Putamen (tissue), 1 donor: ENCODE results near the gene KDM5B.
"Not testable (repeated sequence)": the region's sequence is repeated elsewhere in the genome, so short reads cannot be mapped to it uniquely, and the experiment has no call there.

Source experiments
- DNase-seq: peaks from one replicate; pipeline ENCODE4 v3.0.0-alpha.2; 2016; ENCODE audit warnings: low spot score

KDM5B gene

GRCh38 chr1:202791077-202791747 is 17.0 kb downstream of the KDM5B start:
- DNase-seq, result no peak

DNA sequence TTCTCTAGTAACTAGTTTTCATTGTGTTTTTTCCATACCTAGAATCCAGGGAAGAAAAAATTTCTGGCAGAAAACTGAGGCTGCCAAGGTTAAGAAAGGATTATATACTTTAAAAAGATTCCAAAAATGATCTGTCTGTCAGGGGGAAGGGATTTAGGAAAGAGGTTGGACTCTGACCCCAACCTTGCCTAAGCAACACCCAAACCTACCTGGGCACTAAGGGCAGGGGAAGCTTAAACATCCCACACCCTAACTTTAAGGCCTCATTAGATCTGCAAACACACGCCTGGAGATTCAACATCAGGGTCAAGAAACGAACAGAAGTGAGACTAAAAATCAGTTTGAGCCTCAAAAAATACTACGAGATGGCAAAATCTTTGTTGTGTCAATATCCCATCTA is 19.4 kb downstream of the KDM5B start:
- DNase-seq, result no peak

DNA sequence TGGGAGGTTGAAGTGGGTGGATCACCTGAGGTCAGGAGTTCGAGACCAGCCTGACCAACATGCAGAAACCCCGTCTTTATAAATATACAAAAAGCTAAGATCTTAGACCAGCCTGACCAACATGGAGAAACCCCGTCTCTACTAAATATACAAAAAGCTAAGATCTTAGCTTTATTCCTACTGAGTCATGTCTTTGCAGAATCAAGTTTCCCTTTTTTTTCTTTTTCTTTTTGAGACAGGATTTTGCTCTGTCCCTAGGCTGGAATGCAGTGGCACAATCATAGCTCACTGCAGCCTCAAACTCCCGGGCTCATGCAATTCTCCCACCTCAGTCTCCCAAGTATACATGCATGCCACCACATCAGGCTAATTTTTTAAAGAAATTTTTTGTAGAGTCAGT is 21.4 kb downstream of the KDM5B start:
- no peak for DNase-seq

DNA sequence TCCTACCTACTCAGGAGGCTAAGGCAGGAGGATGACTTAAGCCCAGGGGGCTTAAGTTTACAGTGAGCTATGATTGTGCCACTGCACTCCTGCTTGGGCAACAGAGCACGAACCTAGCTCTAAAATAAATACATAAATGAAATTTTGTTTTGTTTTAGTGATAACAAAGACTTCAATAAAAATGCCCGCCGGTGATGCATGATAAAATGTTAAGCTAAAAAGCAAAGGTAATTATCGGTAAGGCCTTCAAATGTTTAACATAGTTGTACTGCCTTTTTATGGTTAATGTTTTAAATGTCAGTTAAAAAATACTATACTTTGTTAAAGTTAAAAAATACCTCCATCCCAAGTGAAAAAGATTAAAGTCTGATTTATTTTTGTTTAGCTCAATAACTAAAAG is 27.0 kb downstream of the KDM5B start:
- no peak for DNase-seq

- no peak for DNase-seq
Observed at GRCh38 chr1:202770135-202770534, 38.1 kb downstream of the KDM5B start.

DNA sequence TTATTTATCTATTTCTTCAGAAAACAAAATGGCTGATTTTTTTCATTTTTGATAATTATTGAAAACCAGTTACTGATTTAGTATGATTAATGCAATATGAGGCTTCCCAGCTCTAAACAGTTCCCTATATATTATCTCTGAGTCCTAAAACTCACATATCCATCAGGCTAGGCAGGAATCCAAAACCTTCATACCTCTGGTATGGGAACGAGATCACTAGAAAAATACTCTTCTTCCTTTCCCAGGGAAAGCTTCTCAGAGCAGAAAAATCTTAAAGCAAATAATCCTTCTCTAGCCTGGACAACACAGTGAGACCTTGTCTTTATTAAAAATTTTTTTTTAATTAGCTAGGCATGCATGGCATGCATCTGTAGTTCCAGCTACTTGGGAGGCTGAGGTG is 42.5 kb downstream of the KDM5B start:
- DNase-seq, result no peak

DNA sequence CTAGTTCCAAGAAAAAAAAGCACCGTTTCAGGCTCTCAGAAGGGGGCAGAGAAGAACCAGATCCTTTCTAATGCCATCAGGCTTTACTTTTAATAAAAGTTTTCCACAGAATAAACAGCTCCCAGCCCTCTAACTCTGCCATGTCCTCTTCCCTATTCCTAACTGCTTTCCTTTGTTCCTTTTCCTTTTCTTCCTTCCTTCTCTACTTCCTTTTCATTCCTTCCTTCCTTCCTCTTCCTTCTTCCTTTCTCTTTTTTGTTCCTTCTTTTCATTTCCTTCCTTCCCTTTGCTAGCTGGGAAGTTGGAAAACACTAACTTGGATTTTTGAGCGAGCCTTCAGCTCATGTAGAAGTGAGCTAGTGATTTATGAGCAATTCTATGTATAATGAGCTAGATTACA is 46.2 kb downstream of the KDM5B start:
- no peak for DNase-seq

- no peak for DNase-seq
Observed at GRCh38 chr1:202760589-202760988, 47.6 kb downstream of the KDM5B start.

DNA sequence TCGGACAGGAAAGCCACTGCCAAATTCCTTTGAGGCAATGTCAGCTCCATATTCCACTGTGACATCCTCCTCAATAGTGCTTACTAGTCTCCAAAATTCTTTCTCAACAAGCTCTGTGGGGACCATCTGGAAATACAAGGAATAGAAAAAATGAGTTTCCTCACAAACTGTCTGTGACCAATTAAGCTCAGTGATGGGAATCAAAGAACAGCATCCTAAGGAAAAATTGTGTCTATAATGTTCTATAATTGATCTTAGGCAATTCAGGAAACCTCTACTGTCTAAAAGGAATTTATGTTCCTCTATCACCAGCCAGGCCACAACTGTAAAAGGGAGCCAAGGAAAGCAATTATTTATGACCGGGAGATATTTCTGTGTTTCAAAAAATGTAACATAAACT is 51.8 kb downstream of the KDM5B start:
- DNase-seq, result no peak

- DNase-seq, result no peak
Observed at GRCh38 chr1:202754293-202754692, 53.9 kb downstream of the KDM5B start.

- DNase-seq, result no peak
Observed at GRCh38 chr1:202752774-202753173, 55.4 kb downstream of the KDM5B start.

- no peak for DNase-seq
Observed at GRCh38 chr1:202750761-202751160, 57.5 kb downstream of the KDM5B start.

GRCh38 chr1:202750024-202750423 is 58.2 kb downstream of the KDM5B start:
- no peak for DNase-seq

GRCh38 chr1:202745323-202745888 is 62.8 kb downstream of the KDM5B start:
- no peak for DNase-seq

- DNase-seq, result not testable (repeated sequence)
Observed at GRCh38 chr1:202744770-202745169, 63.5 kb downstream of the KDM5B start.

DNA sequence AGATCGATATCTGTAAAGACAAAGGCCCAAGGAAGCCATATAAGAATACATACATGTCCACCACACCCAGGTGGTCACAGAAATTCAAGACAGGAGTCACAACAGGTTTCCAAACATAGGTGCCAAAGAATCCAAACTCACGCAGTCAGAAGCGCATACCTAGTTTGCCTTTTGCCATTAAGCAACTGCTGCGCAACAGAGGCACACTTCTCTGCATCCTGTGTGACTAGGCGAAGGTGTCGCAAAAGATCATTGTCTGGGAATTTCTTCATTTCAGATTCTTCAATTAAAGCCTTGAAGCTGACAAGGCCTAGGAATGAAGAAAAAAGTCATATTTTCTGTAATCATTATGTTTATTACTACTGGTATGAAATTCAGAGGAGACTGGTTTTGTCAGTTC is 65.7 kb downstream of the KDM5B start:
- no peak for DNase-seq

- DNase-seq, result no peak
Observed at GRCh38 chr1:202733251-202733650, 75.0 kb downstream of the KDM5B start.

- no peak for DNase-seq
Observed at GRCh38 chr1:202728951-202729350, 79.3 kb downstream of the KDM5B start.

GRCh38 chr1:202725526-202725925 is 82.7 kb downstream of the KDM5B start:
- DNase-seq, result no peak

DNA sequence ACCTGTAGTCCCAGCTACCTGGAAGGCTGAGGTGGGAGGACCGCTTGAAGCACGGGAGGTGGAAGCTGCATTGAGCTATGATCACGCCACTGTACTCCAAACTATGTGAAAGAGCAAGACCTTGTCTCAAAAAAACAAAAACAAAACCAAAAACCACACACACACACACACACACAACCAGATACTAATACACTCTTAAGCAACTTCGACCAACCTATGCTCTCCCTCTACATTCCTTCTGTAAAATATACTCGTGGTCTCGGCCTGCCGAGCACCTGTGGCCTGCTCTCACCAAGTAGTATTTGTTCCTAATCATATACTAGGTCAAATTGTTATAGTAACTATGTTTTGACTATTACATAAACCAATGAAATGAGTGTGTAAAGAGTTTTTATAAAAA is 84.5 kb downstream of the KDM5B start:
- DNase-seq, result no peak

GRCh38 chr1:202723046-202723445 is 85.2 kb downstream of the KDM5B start:
- not testable (repeated sequence) for DNase-seq

GRCh38 chr1:202716654-202717053 is 91.6 kb downstream of the KDM5B start:
- no peak for DNase-seq

GRCh38 chr1:202714202-202714601 is 94.0 kb downstream of the KDM5B start:
- DNase-seq, result not testable (repeated sequence)

GRCh38 chr1:202713110-202713509 is 95.1 kb downstream of the KDM5B start:
- DNase-seq, result no peak
